HG03439 (cell line): ENCODE measurements around the gene GRK6.

Source experiments
- ATAC-seq: cut with Tn5 transposase; IDR thresholded peaks from one replicate; pipeline ENCODE4 v1.9.1; 2021; ENCODE audit warnings: mild to moderate bottlenecking, moderate library complexity; ENCODE audit not compliant: unreplicated experiment

The GRK6 gene

GRCh38 chr5:177468329-177468684 lies 41.8 kb downstream of the GRK6 start:
- ATAC-seq: no peak

- no peak for ATAC-seq
Observed at GRCh38 chr5:177468685-177469628, 42.5 kb downstream of the GRK6 start.

- no peak for ATAC-seq
Observed at GRCh38 chr5:177469750-177470525, 43.5 kb downstream of the GRK6 start.

GRCh38 chr5:177470759-177471536 lies 44.5 kb downstream of the GRK6 start:
- ATAC-seq: no peak

- no peak for ATAC-seq
Observed at GRCh38 chr5:177471610-177472356, 45.3 kb downstream of the GRK6 start.

GRCh38 chr5:177472460-177473442 lies 46.3 kb downstream of the GRK6 start:
- no peak for ATAC-seq

GRCh38 chr5:177473443-177474001 lies 47.0 kb downstream of the GRK6 start, which contains the start of gene DBN1:
DBN1 (minus strand) TSS chr5:177473634; CDS start chr5:177473521, 113 bp downstream.
- no peak for ATAC-seq

GRCh38 chr5:177474002-177474476 lies 47.6 kb downstream of the GRK6 start:
- ATAC-seq: no peak

GRCh38 chr5:177474846-177475562 lies 48.5 kb downstream of the GRK6 start:
- no peak for ATAC-seq

GRCh38 chr5:177475563-177476427 lies 49.3 kb downstream of the GRK6 start:
- no peak for ATAC-seq

GRCh38 chr5:177476531-177477233 lies 50.2 kb downstream of the GRK6 start:
- ATAC-seq: no peak

- ATAC-seq: no peak
Observed at GRCh38 chr5:177477701-177478477, 51.4 kb downstream of the GRK6 start.

- ATAC-seq: no peak
Observed at GRCh38 chr5:177478711-177479646, 52.5 kb downstream of the GRK6 start.

- no peak for ATAC-seq
Observed at GRCh38 chr5:177479774-177480173, 53.3 kb downstream of the GRK6 start.

- ATAC-seq: no peak
Observed at GRCh38 chr5:177482359-177482795, 55.9 kb downstream of the GRK6 start.
